ENCODE results near the gene RASA4B.
A peak's percentile ranks its signal among the peaks of the same experiment; 100 is the strongest.
"Not testable (repeated sequence)": the region's sequence is repeated elsewhere in the genome, so short reads cannot be mapped to it uniquely, and the experiment has no call there.

RASA4B gene

GRCh38 chr7:102514881-102515721, 2.5 kb downstream of the RASA4B start:
- not testable (repeated sequence) for H3K4me3 ChIP-seq (ENCODE audit: low read depth, low read length); DNase-seq (ENCODE audit: low read depth)

- not testable (repeated sequence) for H3K4me3 ChIP-seq (ENCODE audit: low read depth, low read length)
- DNase-seq (ENCODE audit: low read depth): peak; percentile 82
These were observed 4.8 kb downstream of the RASA4B start for GRCh38 chr7:102512642-102513221.

- H3K4me3 ChIP-seq (ENCODE audit: low read depth, low read length); DNase-seq (ENCODE audit: low read depth): not testable (repeated sequence)
These were observed 5.6 kb downstream of the RASA4B start for GRCh38 chr7:102511860-102512522.

- not testable (repeated sequence) for DNase-seq (ENCODE audit: low read depth); H3K4me3 ChIP-seq (ENCODE audit: low read depth, low read length)
These were observed 7.0 kb downstream of the RASA4B start for GRCh38 chr7:102510575-102510974.

- not testable (repeated sequence) for H3K4me3 ChIP-seq (ENCODE audit: low read depth, low read length); DNase-seq (ENCODE audit: low read depth)
These were observed 10.0 kb downstream of the RASA4B start for GRCh38 chr7:102507410-102508088.

GRCh38 chr7:102505298-102506185, 12.0 kb downstream of the RASA4B start:
- not testable (repeated sequence) for DNase-seq (ENCODE audit: low read depth); H3K4me3 ChIP-seq (ENCODE audit: low read depth, low read length)

- DNase-seq (ENCODE audit: low read depth); H3K4me3 ChIP-seq (ENCODE audit: low read depth, low read length): not testable (repeated sequence)
These were observed 14.4 kb downstream of the RASA4B start for GRCh38 chr7:102503141-102503540.

- DNase-seq (ENCODE audit: low read depth); H3K4me3 ChIP-seq (ENCODE audit: low read depth, low read length): not testable (repeated sequence)
These were observed 19.3 kb downstream of the RASA4B start for GRCh38 chr7:102498321-102498720.

- not testable (repeated sequence) for H3K4me3 ChIP-seq (ENCODE audit: low read depth, low read length); DNase-seq (ENCODE audit: low read depth)
These were observed 20.3 kb downstream of the RASA4B start for GRCh38 chr7:102497308-102497707.

- DNase-seq (ENCODE audit: low read depth); H3K4me3 ChIP-seq (ENCODE audit: low read depth, low read length): not testable (repeated sequence)
These were observed 20.7 kb downstream of the RASA4B start for GRCh38 chr7:102496861-102497260.

- not testable (repeated sequence) for DNase-seq (ENCODE audit: low read depth); H3K4me3 ChIP-seq (ENCODE audit: low read depth, low read length)
These were observed 23.0 kb downstream of the RASA4B start for GRCh38 chr7:102494473-102495149.

- not testable (repeated sequence) for DNase-seq (ENCODE audit: low read depth); H3K4me3 ChIP-seq (ENCODE audit: low read depth, low read length)
These were observed 23.6 kb downstream of the RASA4B start for GRCh38 chr7:102494026-102494425.

GRCh38 chr7:102493220-102493935, 24.2 kb downstream of the RASA4B start:
- not testable (repeated sequence) for H3K4me3 ChIP-seq (ENCODE audit: low read depth, low read length); DNase-seq (ENCODE audit: low read depth)

GRCh38 chr7:102490529-102491075, 27.0 kb downstream of the RASA4B start:
- DNase-seq (ENCODE audit: low read depth); H3K4me3 ChIP-seq (ENCODE audit: low read depth, low read length): not testable (repeated sequence)

GRCh38 chr7:102484317-102484716, 33.3 kb downstream of the RASA4B start:
- DNase-seq (ENCODE audit: low read depth); H3K4me3 ChIP-seq (ENCODE audit: low read depth, low read length): not testable (repeated sequence)

- H3K4me3 ChIP-seq (ENCODE audit: low read depth, low read length); DNase-seq (ENCODE audit: low read depth): not testable (repeated sequence)
These were observed 35.6 kb downstream of the RASA4B start for GRCh38 chr7:102481962-102482361.

Measured in NB4 (cell line).